Effector memory CD4-positive, alpha-beta T cell (primary cell): ENCODE results near the gene HLA-DMA.
A peak's percentile ranks its signal among the peaks of the same experiment; 100 is the strongest.
"Not testable (repeated sequence)": the region's sequence is repeated elsewhere in the genome, so short reads cannot be mapped to it uniquely, and the experiment has no call there.

Experiments
- DNase-seq, 3 donors: peaks; one replicate each; pipeline ENCODE4 v3.0.0-alpha.2; 2020
- H3K27ac ChIP-seq: 2 replicates; pipeline ENCODE4 v1.7.0; 2013; ENCODE audit warnings: mild to moderate bottlenecking, low read length, moderate library complexity; ENCODE audit not compliant: insufficient read depth, poor library complexity, severe bottlenecking
- H3K27me3 ChIP-seq: replicated peaks from 2 replicates; pipeline ENCODE4 v1.7.0; 2013; ENCODE audit warnings: mild to moderate bottlenecking, low read length; ENCODE audit not compliant: insufficient read depth, control insufficient read depth, poor library complexity, severe bottlenecking
- H3K36me3 ChIP-seq: 2 replicates; pipeline ENCODE4 v1.7.0; 2013; ENCODE audit warnings: mild to moderate bottlenecking, low read length, moderate library complexity; ENCODE audit not compliant: control insufficient read depth, insufficient read depth
- H3K4me1 ChIP-seq: 2 replicates; pipeline ENCODE4 v1.7.0; 2013; ENCODE audit warnings: low read length, mild to moderate bottlenecking; ENCODE audit not compliant: control insufficient read depth, insufficient read depth, poor library complexity, severe bottlenecking
- H3K4me3 ChIP-seq: 2 replicates; pipeline ENCODE4 v1.7.0; 2013; ENCODE audit warnings: low read length, low read depth, mild to moderate bottlenecking; ENCODE audit not compliant: insufficient read depth, poor library complexity, severe bottlenecking
- H3K9me3 ChIP-seq: 2 replicates; pipeline ENCODE4 v1.7.0; 2013; ENCODE audit warnings: mild to moderate bottlenecking, low read length, moderate library complexity; ENCODE audit not compliant: control insufficient read depth

The HLA-DMA gene

GRCh38 chr6:32945108-32945760 is 7.7 kb downstream of the HLA-DMA start:
- Histone ChIP-seq H3K27me3 (no peaks in the 10 kb centered on the region), H3K27ac (no peak overlapping the region), H3K36me3 (no peaks in the 10 kb centered on the region), H3K4me3 (no peak overlapping the region), H3K4me1 (peaks cover 20% of the 10 kb centered on the region), H3K9me3 (no peaks in the 10 kb centered on the region)
- DNase-seq = no peak

GRCh38 chr6:32943864-32944649 is 8.8 kb downstream of the HLA-DMA start:
- Histone ChIP-seq H3K4me3 (peak overlapping the region; percentile 6), H3K4me1 (peaks cover 27% of the 10 kb centered on the region), H3K27ac (peak overlapping the region; percentile 24), H3K27me3 (no peaks in the 10 kb centered on the region), H3K36me3 (no peaks in the 10 kb centered on the region), H3K9me3 (no peaks in the 10 kb centered on the region)
- peak in 1 of 3 donors; percentile 10 for DNase-seq

- H3K9me3 ChIP-seq, DNase-seq, H3K4me3 ChIP-seq, H3K27ac ChIP-seq, H3K36me3 ChIP-seq, H3K27me3 ChIP-seq: not testable (repeated sequence)
- peaks cover 27% of the 10 kb centered on the region for H3K4me1 ChIP-seq
These were observed 10.3 kb downstream of the HLA-DMA start for GRCh38 chr6:32942555-32943123.

GRCh38 chr6:32941214-32941768 is 11.6 kb downstream of the HLA-DMA start:
- no peaks in the 10 kb centered on the region for H3K27me3 ChIP-seq
- H3K4me1 ChIP-seq = peaks cover 27% of the 10 kb centered on the region
- peak overlapping the region; percentile 52 for H3K4me3 ChIP-seq
- H3K9me3 ChIP-seq = no peaks in the 10 kb centered on the region
- peak overlapping the region; percentile 54 for H3K27ac ChIP-seq
- no peaks in the 10 kb centered on the region for H3K36me3 ChIP-seq
- peak; percentile 30 to 48 (median 34) for DNase-seq

- peak within 1 kb of the TSS; percentile 52 for H3K4me3 ChIP-seq
- DNase-seq = peak; percentile 10 to 44 (median 30)
- H3K27ac ChIP-seq = peak within 1 kb of the TSS; percentile 54
- H3K9me3 ChIP-seq = no peaks in the 10 kb centered on the region
- no peaks in the 10 kb centered on the region for H3K27me3 ChIP-seq
- H3K4me1 ChIP-seq = peaks cover 27% of the 10 kb centered on the region
- H3K36me3 ChIP-seq = no peaks in the 10 kb centered on the region
These were observed 12.2 kb downstream of the HLA-DMA start, which contains the start of gene HLA-DMB for GRCh38 chr6:32940656-32941213. Gene HLA-DMB (minus strand): TSS chr6:32941028. CDS start chr6:32940807, 221 bp downstream.

GRCh38 chr6:32938494-32938893 is 14.4 kb downstream of the HLA-DMA start:
- H3K4me1 ChIP-seq = peaks cover 17% of the 10 kb centered on the region
- H3K36me3 ChIP-seq = no peaks in the 10 kb centered on the region
- no peak overlapping the region for H3K4me3 ChIP-seq
- no peaks in the 10 kb centered on the region for H3K9me3 ChIP-seq
- H3K27me3 ChIP-seq = no peaks in the 10 kb centered on the region
- no peak for DNase-seq
- no peak overlapping the region for H3K27ac ChIP-seq

- peaks cover 17% of the 10 kb centered on the region for H3K4me1 ChIP-seq
- H3K36me3 ChIP-seq = no peaks in the 10 kb centered on the region
- H3K27me3 ChIP-seq = no peaks in the 10 kb centered on the region
- H3K27ac ChIP-seq = no peak overlapping the region
- H3K9me3 ChIP-seq = no peaks in the 10 kb centered on the region
- DNase-seq = no peak
- no peak overlapping the region for H3K4me3 ChIP-seq
These were observed 15.7 kb downstream of the HLA-DMA start for GRCh38 chr6:32937230-32937633.

GRCh38 chr6:32936239-32937152 is 16.4 kb downstream of the HLA-DMA start:
- H3K4me3 ChIP-seq = no peak overlapping the region
- DNase-seq = no peak
- H3K36me3 ChIP-seq = no peaks in the 10 kb centered on the region
- no peak overlapping the region for H3K27ac ChIP-seq
- H3K9me3 ChIP-seq = no peaks in the 10 kb centered on the region
- peaks cover 15% of the 10 kb centered on the region for H3K4me1 ChIP-seq
- no peaks in the 10 kb centered on the region for H3K27me3 ChIP-seq

GRCh38 chr6:32935551-32936238 is 17.2 kb downstream of the HLA-DMA start:
- Histone ChIP-seq H3K36me3 (no peaks in the 10 kb centered on the region), H3K27ac (no peak overlapping the region), H3K27me3 (no peaks in the 10 kb centered on the region), H3K9me3 (no peaks in the 10 kb centered on the region), H3K4me3 (no peak overlapping the region), H3K4me1 (peaks cover 11% of the 10 kb centered on the region)
- DNase-seq = no peak
